NCI-H187 (cell line): Measurements from ENCODE around the gene SUCLG2.

Source experiments
- DNase-seq, 2 experiments: peaks; one replicate each; lab custom pipeline; 2025; lab: John Stamatoyannopoulos, UW

The SUCLG2 gene

GRCh38 chr3:67509471-67510075 is 144.8 kb downstream of the SUCLG2 start:
- DNase-seq: no peak

- DNase-seq: no peak
These were observed 146.8 kb downstream of the SUCLG2 start for GRCh38 chr3:67507584-67507983.

GRCh38 chr3:67500709-67501108 is 153.7 kb downstream of the SUCLG2 start:
- DNase-seq: no peak

GRCh38 chr3:67497746-67498145 is 156.7 kb downstream of the SUCLG2 start:
- no peak for DNase-seq

GRCh38 chr3:67495751-67496150 is 158.7 kb downstream of the SUCLG2 start:
- DNase-seq: no peak

- no peak for DNase-seq
These were observed 160.6 kb downstream of the SUCLG2 start for GRCh38 chr3:67493808-67494207.

- no peak for DNase-seq
These were observed 163.8 kb downstream of the SUCLG2 start for GRCh38 chr3:67490658-67491057.

- DNase-seq: no peak
These were observed 164.6 kb downstream of the SUCLG2 start for GRCh38 chr3:67489816-67490215.

GRCh38 chr3:67487564-67488114 is 166.8 kb downstream of the SUCLG2 start:
- no peak for DNase-seq

- no peak for DNase-seq
These were observed 167.5 kb downstream of the SUCLG2 start for GRCh38 chr3:67486883-67487282.

GRCh38 chr3:67484085-67484484 is 170.3 kb downstream of the SUCLG2 start:
- DNase-seq: no peak

- DNase-seq: no peak
These were observed 173.3 kb downstream of the SUCLG2 start for GRCh38 chr3:67481126-67481525.

GRCh38 chr3:67478423-67478822 is 176.0 kb downstream of the SUCLG2 start:
- DNase-seq: no peak

GRCh38 chr3:67474311-67474710 is 180.1 kb downstream of the SUCLG2 start:
- DNase-seq: no peak

- DNase-seq: no peak
These were observed 181.7 kb downstream of the SUCLG2 start for GRCh38 chr3:67472674-67473201.

GRCh38 chr3:67470207-67470606 is 184.2 kb downstream of the SUCLG2 start:
- no peak for DNase-seq

GRCh38 chr3:67468511-67468910 is 185.9 kb downstream of the SUCLG2 start:
- DNase-seq: no peak

- DNase-seq: no peak
These were observed 190.8 kb downstream of the SUCLG2 start for GRCh38 chr3:67463656-67464055.

GRCh38 chr3:67462187-67462586 is 192.2 kb downstream of the SUCLG2 start:
- DNase-seq: no peak

GRCh38 chr3:67461667-67462142 is 192.7 kb downstream of the SUCLG2 start:
- DNase-seq: no peak

GRCh38 chr3:67460841-67461510 is 193.4 kb downstream of the SUCLG2 start:
- DNase-seq: no peak

- DNase-seq: no peak
These were observed 194.6 kb downstream of the SUCLG2 start for GRCh38 chr3:67459796-67460195.

GRCh38 chr3:67458896-67459530 is 195.4 kb downstream of the SUCLG2 start:
- DNase-seq: no peak
